Mucosa of descending colon (tissue), 3 donors: Measurements from ENCODE around the gene KRTAP1-4. TPM values are rescaled to one million over a fixed set of nuclear protein-coding genes. Genes with fewer than 3 reads are reported as not detected.
"Not testable (repeated sequence)": the region's sequence is repeated elsewhere in the genome, so short reads cannot be mapped to it uniquely, and the experiment has no call there.

Experiments
- ATAC-seq: fragments of 200-7000 bp; cut with Tn5 transposase; one replicate; pipeline ENCODE4 v1.9.1; 2020; ENCODE audit warnings: mild to moderate bottlenecking, moderate library complexity
- DNase-seq, 3 donors: peaks; one replicate each; pipeline ENCODE4 v3.0.0-alpha.2; 2020
- H3K36me3 ChIP-seq: fragments of 200-600 bp; one replicate; pipeline ENCODE4 v1.8.0; 2021; ENCODE audit warnings: low read depth, mild to moderate bottlenecking
- H3K4me1 ChIP-seq: fragments of 200-600 bp; one replicate; pipeline ENCODE4 v1.8.0; 2021; ENCODE audit warnings: low read depth, mild to moderate bottlenecking
- H3K4me3 ChIP-seq: fragments of 200-600 bp; one replicate; pipeline ENCODE4 v1.8.0; 2021; ENCODE audit warnings: mild to moderate bottlenecking
- H3K9me3 ChIP-seq: fragments of 200-600 bp; one replicate; pipeline ENCODE4 v1.8.0; 2021; ENCODE audit warnings: mild to moderate bottlenecking
- CTCF ChIP-seq: fragments of 200-600 bp; IDR thresholded peaks from one replicate; pipeline ENCODE4 v1.8.0; 2022; ENCODE audit warnings: antibody characterized with exemption, mild to moderate bottlenecking
- intact Hi-C, 2 donors: fragments of 100-400 bp; cut with DNase I in 1 of 2; cut with micrococcal nuclease in 1 of 2; formaldehyde crosslinking; loops; one replicate each; pipeline versions ENCODE4 v1.11.0 to v1.11.1; 2022; cut with DNase I, micrococcal nuclease
- total RNA-seq, 3 donors: library from RNA; stranded (reverse); fragmentation: NEBNext Ultra II Directional in 2 of 3; extraction: Animal tissue kit (Norgen Biotek cat#: 25700) in 2 of 3; gene quantifications; one replicate each; pipeline versions ENCODE4 v1.2.1 to v1.2.4, GENCODE V29; 2021 to 2023
- donor health status: DM: no; HTN: no; CAD: no; lungs with moderate emphysema.
- donor health status: DM: no; HTN: no; CAD: no.
- donor health status: DM: no; HTN: yes; CAD: no.

Gene KRTAP1-4
- total RNA-seq, 3 donors from 2014 or later, result not detected

DNA sequence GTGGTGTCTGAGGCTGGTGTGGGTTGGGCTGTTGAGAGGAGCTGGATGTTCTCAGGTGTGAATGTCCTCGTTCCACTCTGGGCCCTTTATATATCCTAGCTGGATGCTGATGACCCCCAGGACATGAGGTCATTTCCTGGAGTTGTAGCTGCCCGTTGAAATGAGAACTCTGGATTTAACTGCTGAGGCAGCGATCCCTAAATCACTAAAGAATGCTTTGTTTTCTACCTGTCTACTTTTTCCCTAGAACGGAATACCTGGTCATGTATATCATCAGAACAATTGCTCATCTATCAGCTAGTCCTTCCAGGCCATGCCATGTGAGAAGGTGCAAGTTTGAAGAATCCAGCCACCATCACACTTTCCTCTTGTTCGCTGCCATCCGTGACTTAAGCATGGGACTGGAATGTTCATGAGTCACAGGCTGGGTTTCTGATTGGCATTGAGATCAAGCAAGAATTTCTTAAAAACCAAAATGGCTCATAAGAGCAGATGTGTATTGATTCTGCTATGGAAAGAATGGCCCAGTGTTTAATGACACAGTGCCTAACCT lies 30.1 kb upstream of the KRTAP1-4 start, which contains the start of gene KRTAP2-3:
Gene KRTAP2-3, minus strand, starts transcription at position 63 of the 553 bp plus-strand sequence. CDS start 64 bp downstream, outside the sequence.
- DNase-seq, result no peak
- no peaks in the 10 kb centered on the region for H3K36me3 ChIP-seq
- H3K9me3 ChIP-seq, result no peaks in the 10 kb centered on the region
- no peak for ATAC-seq
- TF ChIP-seq CTCF, result no peak
- no peak within 1 kb of the TSS for H3K4me3 ChIP-seq
- H3K4me1 ChIP-seq, result no peaks in the 10 kb centered on the region
- intact Hi-C loops, result no loop called here

DNA sequence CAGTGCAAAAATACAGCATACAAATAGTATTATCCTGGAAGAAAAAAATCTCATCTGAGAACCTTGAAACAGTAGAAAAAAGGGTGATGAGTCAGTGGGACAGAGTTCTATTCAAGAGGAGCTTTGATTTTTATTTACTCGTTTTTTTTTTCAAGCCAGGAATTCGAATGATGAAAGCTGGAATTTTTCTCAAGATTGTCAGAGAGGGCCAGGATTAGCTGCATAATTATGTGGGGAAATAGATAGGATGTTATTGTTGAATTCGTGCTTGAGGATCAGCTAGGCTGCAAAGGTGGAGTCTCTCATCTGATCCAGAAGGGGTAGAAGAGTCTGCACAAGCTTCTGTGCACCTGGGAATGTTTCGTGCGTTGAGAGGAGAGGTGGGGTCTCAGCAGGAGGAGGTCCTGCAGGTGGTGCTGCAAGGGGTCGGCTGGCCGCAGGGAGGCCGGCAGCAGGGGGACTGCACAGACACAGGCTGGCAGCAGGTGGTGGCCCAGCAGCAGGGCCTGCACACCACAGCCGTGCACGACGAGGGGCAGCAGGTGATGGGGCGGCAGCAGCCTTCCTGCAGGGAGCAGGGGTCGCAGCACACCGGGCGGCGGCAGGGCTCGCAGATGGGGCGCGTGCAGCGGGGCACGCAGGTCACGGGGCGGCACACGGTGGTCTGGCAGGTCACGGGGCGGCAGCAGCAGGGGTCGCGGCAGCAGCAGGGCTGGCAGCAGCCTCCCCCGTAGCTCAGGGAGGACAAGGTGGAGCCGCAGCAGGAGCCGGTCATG lies 29.5 kb upstream of the KRTAP1-4 start:
- intact Hi-C loops, H3K4me3 ChIP-seq, H3K4me1 ChIP-seq, H3K36me3 ChIP-seq, DNase-seq, H3K9me3 ChIP-seq, ATAC-seq: not testable (repeated sequence)

DNA sequence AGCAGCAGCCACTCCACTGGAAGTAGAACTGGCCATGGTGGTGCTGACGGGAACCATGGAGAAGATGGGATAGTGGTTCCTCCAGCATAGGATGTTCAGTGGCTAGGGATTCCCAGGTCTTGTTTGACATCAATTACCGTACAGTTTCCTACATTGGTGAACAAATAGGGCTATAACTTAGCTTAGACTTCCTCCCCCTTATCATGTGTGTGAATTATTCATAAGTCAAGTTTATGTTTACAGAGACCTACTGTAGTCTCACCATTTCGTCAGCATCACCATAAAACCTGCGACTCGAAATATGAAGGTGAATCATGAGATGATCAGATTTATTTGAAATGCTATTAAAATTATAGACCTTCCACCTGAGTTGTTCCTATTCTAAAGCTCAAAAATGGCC lies 28.7 kb upstream of the KRTAP1-4 start:
- ATAC-seq (no peak), DNase-seq (no peak)
- Histone ChIP-seq H3K9me3 (no peaks in the 10 kb centered on the region), H3K4me1 (no peaks in the 10 kb centered on the region), H3K4me3 (no peak overlapping the region), H3K36me3 (no peaks in the 10 kb centered on the region)
- no peak for TF ChIP-seq CTCF
- intact Hi-C loops, result no loop called here

DNA sequence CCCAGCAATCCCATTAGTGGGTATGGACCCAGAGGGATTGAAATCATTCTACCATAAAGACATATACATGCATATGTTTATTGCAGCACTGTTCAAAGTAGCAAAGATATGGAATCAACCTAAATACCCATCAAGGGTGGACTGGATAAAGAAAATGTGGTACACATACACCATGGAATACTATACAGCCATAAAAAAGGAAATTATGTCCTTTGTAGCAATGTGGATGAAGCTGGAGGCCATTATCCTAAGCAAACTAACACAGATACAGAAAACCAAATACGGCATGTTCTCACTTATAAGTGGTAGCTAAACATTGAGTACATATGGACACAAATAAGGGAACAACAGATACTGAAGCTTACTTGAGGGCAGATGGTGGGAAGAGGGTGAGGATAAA lies 27.6 kb upstream of the KRTAP1-4 start:
- no peaks in the 10 kb centered on the region for H3K9me3 ChIP-seq
- intact Hi-C loops, result no loop called here
- no peak for DNase-seq
- TF ChIP-seq CTCF, result no peak
- no peak for ATAC-seq
- H3K36me3 ChIP-seq, result no peaks in the 10 kb centered on the region
- no peaks in the 10 kb centered on the region for H3K4me1 ChIP-seq
- no peak overlapping the region for H3K4me3 ChIP-seq

DNA sequence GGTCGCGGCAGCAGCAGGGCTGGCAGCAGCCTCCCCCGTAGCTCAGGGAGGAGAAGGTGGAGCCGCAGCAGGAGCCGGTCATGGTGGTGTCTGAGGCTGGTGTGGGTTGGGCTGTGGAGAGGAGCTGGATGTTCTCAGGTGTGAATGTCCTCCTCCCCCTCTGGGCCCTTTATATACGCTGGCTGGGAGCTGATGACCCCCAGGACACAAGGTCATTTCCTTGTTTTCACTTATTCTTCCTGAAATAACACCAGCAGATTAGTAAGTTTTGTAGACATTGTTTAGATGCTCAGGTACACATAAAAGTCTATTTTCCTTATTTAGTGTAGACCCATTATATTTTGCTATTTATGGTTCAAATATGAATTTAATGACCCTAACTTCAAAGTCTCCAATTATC lies 25.1 kb upstream of the KRTAP1-4 start, which contains the start of gene KRTAP2-2:
Gene KRTAP2-2, minus strand, starts transcription at position 101 of the 400 bp plus-strand sequence. Its CDS starts 19 bp downstream, at position 82.
- H3K9me3 ChIP-seq, H3K4me1 ChIP-seq, DNase-seq, H3K36me3 ChIP-seq, H3K4me3 ChIP-seq, ATAC-seq, intact Hi-C loops: not testable (repeated sequence)

DNA sequence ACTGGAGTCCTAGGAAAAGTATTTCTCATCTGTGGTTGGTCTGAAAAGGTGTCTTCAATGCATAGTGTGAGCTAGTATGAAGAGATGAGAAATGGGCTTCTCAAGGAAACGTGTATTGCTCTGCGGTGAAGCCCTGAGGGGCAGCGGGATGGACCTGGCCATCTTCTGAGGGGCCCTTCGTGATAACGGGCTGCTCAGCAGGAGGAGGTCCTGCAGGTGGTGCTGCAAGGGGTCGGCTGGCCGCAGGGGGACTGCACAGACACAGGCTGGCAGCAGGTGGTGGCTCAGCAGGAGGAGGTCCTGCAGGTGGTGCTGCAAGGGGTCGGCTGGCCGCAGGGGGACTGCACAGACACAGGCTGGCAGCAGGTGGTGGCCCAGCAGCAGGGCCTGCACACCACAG lies 24.6 kb upstream of the KRTAP1-4 start:
- H3K4me1 ChIP-seq, intact Hi-C loops, H3K4me3 ChIP-seq, H3K36me3 ChIP-seq, H3K9me3 ChIP-seq, ATAC-seq, DNase-seq: not testable (repeated sequence)

- no peaks in the 10 kb centered on the region for H3K9me3 ChIP-seq
- ATAC-seq (no peak), DNase-seq (no peak)
- intact Hi-C loops, result no loop called here
- H3K4me3 ChIP-seq, result no peak overlapping the region
- H3K4me1 ChIP-seq, result no peaks in the 10 kb centered on the region
- TF ChIP-seq CTCF, result no peak
- no peaks in the 10 kb centered on the region for H3K36me3 ChIP-seq
Observed at GRCh38 chr17:41054025-41054424, 24.0 kb upstream of the KRTAP1-4 start.
